Measurements from ENCODE around the gene TMEM9B.

DNA sequence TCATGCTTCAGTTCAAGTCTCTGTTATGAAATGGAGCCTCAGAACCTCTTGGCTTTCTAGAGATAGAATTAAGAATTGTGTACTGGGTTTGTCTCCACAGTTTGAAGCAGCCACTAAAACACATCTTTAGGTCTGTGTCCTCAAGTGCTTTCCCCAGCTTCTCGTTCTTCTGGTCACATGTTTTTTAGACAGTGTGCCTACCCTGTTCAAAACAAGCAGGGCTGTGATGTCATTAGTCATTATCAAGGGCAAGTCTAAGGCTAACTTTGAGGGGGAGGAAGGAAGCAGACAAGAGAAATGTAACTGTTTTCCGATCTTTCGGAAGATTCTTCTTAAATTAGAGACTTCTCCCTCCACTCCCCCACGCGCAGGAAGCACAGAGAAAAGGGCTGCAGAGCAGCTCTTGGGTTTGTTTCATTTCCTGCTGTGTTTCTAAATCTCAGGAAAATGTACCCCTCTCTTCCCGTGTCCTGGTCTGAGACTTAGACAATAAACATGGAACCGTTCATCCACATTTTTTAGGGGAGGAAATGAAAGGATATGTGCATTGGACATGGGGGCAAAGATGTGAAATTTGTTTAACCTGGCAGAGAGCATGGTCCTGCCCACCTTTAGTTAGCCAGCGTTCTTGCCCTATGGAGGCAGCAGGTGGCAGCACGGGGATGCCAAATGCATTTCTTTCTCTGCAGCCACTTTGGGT is 50.1 kb downstream of the TMEM9B start:
- no peak for TF ChIP-seq TAF1 (IDR thresholded peaks at IDR 0.05; ENCODE audit: borderline replicate concordance, insufficient read depth, low read length)
- no peak for TF ChIP-seq POLR2AphosphoS5 (IDR thresholded peaks at IDR 0.05; ENCODE audit: low read depth, low read length)
- no peak for TF ChIP-seq SIN3A (IDR thresholded peaks at IDR 0.05; ENCODE audit: borderline replicate concordance, insufficient read depth, low read length)
- TF ChIP-seq, protein P1, sequence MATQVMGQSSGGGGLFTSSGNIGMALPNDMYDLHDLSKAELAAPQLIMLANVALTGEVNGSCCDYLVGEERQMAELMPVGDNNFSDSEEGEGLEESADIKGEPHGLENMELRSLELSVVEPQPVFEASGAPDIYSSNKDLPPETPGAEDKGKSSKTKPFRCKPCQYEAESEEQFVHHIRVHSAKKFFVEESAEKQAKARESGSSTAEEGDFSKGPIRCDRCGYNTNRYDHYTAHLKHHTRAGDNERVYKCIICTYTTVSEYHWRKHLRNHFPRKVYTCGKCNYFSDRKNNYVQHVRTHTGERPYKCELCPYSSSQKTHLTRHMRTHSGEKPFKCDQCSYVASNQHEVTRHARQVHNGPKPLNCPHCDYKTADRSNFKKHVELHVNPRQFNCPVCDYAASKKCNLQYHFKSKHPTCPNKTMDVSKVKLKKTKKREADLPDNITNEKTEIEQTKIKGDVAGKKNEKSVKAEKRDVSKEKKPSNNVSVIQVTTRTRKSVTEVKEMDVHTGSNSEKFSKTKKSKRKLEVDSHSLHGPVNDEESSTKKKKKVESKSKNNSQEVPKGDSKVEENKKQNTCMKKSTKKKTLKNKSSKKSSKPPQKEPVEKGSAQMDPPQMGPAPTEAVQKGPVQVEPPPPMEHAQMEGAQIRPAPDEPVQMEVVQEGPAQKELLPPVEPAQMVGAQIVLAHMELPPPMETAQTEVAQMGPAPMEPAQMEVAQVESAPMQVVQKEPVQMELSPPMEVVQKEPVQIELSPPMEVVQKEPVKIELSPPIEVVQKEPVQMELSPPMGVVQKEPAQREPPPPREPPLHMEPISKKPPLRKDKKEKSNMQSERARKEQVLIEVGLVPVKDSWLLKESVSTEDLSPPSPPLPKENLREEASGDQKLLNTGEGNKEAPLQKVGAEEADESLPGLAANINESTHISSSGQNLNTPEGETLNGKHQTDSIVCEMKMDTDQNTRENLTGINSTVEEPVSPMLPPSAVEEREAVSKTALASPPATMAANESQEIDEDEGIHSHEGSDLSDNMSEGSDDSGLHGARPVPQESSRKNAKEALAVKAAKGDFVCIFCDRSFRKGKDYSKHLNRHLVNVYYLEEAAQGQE (IDR thresholded peaks at IDR 0.05; ENCODE audit: insufficient read depth in 1 of 2, low read depth in 2 of 2, low read length in 2 of 2): no peak

All from PFSK-1 (cell line).